ENCODE measurements around the gene TDG. TPM values are rescaled to one million over a fixed set of nuclear protein-coding genes. Genes with fewer than 3 reads are reported as not detected.
"Not testable (repeated sequence)": the region's sequence is repeated elsewhere in the genome, so short reads cannot be mapped to it uniquely, and the experiment has no call there.

TDG gene
- total RNA-seq, 6 donors from 2014 or later, result 14.8 to 24.5 (median 17.4) TPM

- no peaks in the 10 kb centered on the region for H3K4me1 ChIP-seq
- H3K36me3 ChIP-seq, result no peaks in the 10 kb centered on the region
- no peak overlapping the region for H3K4me3 ChIP-seq
- ATAC-seq (ENCODE audit: low FRiP score in 2 of 2), result no peak
- TF ChIP-seq POLR2A (IDR thresholded peaks at IDR 0.05), result no peak
- TF ChIP-seq CTCF (IDR thresholded peaks at IDR 0.05), result no peak
- TF ChIP-seq POLR2AphosphoS5 (IDR thresholded peaks at IDR 0.05), result no peak
- no peak for TF ChIP-seq EP300 (IDR thresholded peaks at IDR 0.05)
- H3K27ac ChIP-seq, result no peak overlapping the region
- WGBS, 2 donors, result 92 to 93% methylated on average over 2 of the region's 2 CpGs
- no peaks in the 10 kb centered on the region for H3K27me3 ChIP-seq
- H3K9me3 ChIP-seq, result no peaks in the 10 kb centered on the region
- DNase-seq, result no peak
Measured at GRCh38 chr12:104010606-104011169, 45.0 kb downstream of the TDG start.

GRCh38 chr12:104011253-104011652 is 45.6 kb downstream of the TDG start:
- DNase-seq, result no peak
- no peak overlapping the region for H3K4me3 ChIP-seq
- H3K36me3 ChIP-seq, result no peaks in the 10 kb centered on the region
- ATAC-seq (ENCODE audit: low FRiP score in 2 of 2), result no peak
- TF ChIP-seq CTCF (IDR thresholded peaks at IDR 0.05) (no peak), POLR2A (IDR thresholded peaks at IDR 0.05) (no peak), POLR2AphosphoS5 (IDR thresholded peaks at IDR 0.05) (no peak), EP300 (IDR thresholded peaks at IDR 0.05) (no peak)
- WGBS, 2 donors, result 65 to 70% methylated on average over 6 of the region's 6 CpGs
- no peaks in the 10 kb centered on the region for H3K4me1 ChIP-seq
- no peaks in the 10 kb centered on the region for H3K27me3 ChIP-seq
- H3K27ac ChIP-seq, result no peak overlapping the region
- H3K9me3 ChIP-seq, result no peaks in the 10 kb centered on the region

GRCh38 chr12:104012331-104012730 is 46.7 kb downstream of the TDG start:
- Histone ChIP-seq H3K4me1 (no peaks in the 10 kb centered on the region), H3K27me3 (no peaks in the 10 kb centered on the region), H3K4me3 (no peak overlapping the region), H3K36me3 (no peaks in the 10 kb centered on the region), H3K27ac (no peak overlapping the region), H3K9me3 (no peaks in the 10 kb centered on the region)
- ATAC-seq (ENCODE audit: low FRiP score in 2 of 2) (no peak), DNase-seq (no peak)
- 72 to 74% methylated on average over 4 of the region's 4 CpGs for WGBS, 2 donors
- TF ChIP-seq POLR2AphosphoS5 (IDR thresholded peaks at IDR 0.05) (no peak), POLR2A (IDR thresholded peaks at IDR 0.05) (no peak), EP300 (IDR thresholded peaks at IDR 0.05) (no peak), CTCF (IDR thresholded peaks at IDR 0.05) (no peak)

GRCh38 chr12:104021862-104022261 is 56.2 kb downstream of the TDG start:
- H3K9me3 ChIP-seq; H3K4me1 ChIP-seq; ATAC-seq (ENCODE audit: low FRiP score in 2 of 2); H3K27ac ChIP-seq; H3K4me3 ChIP-seq; H3K36me3 ChIP-seq; DNase-seq; H3K27me3 ChIP-seq: not testable (repeated sequence)
- WGBS, 2 donors, result 80 to 81% methylated on average over 1 of the region's 1 CpG

- no peaks in the 10 kb centered on the region for H3K4me1 ChIP-seq
- H3K4me3 ChIP-seq, result no peak overlapping the region
- no peak for ATAC-seq (ENCODE audit: low FRiP score in 2 of 2)
- no peaks in the 10 kb centered on the region for H3K9me3 ChIP-seq
- DNase-seq, result no peak
- TF ChIP-seq EP300 (IDR thresholded peaks at IDR 0.05) (no peak), POLR2AphosphoS5 (IDR thresholded peaks at IDR 0.05) (no peak), POLR2A (IDR thresholded peaks at IDR 0.05) (no peak)
- no peak overlapping the region for H3K27ac ChIP-seq
- no peaks in the 10 kb centered on the region for H3K36me3 ChIP-seq
- 57 to 69% methylated on average over 3 of the region's 3 CpGs for WGBS, 2 donors
- no peaks in the 10 kb centered on the region for H3K27me3 ChIP-seq
Measured at GRCh38 chr12:104022786-104023185, 57.1 kb downstream of the TDG start.

GRCh38 chr12:104023710-104024109 is 58.0 kb downstream of the TDG start:
- Histone ChIP-seq H3K9me3 (no peaks in the 10 kb centered on the region), H3K4me3 (no peak overlapping the region), H3K36me3 (no peaks in the 10 kb centered on the region), H3K27me3 (no peaks in the 10 kb centered on the region), H3K4me1 (no peaks in the 10 kb centered on the region), H3K27ac (no peak overlapping the region)
- DNase-seq, result no peak
- WGBS, 2 donors, result 67 to 98% methylated on average over 2 of the region's 2 CpGs
- no peak for TF ChIP-seq CTCF (IDR thresholded peaks at IDR 0.05)
- TF ChIP-seq POLR2AphosphoS5 (IDR thresholded peaks at IDR 0.05), result no peak
- no peak for TF ChIP-seq EP300 (IDR thresholded peaks at IDR 0.05)
- no peak for TF ChIP-seq POLR2A (IDR thresholded peaks at IDR 0.05)
- ATAC-seq (ENCODE audit: low FRiP score in 2 of 2), result no peak

All from upper lobe of left lung (tissue), 6 donors.